ENCODE measurements around the gene MAPKAPK3.

DNA sequence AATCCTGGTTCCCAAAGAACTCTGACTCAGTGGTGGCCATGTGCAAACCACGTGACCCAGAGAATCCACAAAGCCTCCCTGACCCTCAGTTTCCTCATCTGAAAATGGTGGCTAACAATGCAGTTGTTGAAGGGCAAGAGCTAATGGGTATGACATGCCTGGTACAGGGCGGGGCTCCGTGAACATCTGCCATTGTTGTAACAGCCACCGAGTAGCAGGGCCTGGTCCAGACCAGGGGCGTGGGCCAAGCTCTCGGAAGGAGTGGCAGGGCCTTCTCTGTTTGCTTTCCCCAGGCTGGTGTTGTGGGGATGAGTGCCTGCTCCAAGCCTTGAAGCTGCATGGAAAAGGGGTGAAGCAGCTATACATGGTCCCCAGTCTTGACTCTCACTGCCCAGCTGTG, 13.4 kb downstream of the MAPKAPK3 start:
- TF ChIP-seq POLR2A (IDR thresholded peaks at IDR 0.05) = no peak
- TF ChIP-seq, protein P1, sequence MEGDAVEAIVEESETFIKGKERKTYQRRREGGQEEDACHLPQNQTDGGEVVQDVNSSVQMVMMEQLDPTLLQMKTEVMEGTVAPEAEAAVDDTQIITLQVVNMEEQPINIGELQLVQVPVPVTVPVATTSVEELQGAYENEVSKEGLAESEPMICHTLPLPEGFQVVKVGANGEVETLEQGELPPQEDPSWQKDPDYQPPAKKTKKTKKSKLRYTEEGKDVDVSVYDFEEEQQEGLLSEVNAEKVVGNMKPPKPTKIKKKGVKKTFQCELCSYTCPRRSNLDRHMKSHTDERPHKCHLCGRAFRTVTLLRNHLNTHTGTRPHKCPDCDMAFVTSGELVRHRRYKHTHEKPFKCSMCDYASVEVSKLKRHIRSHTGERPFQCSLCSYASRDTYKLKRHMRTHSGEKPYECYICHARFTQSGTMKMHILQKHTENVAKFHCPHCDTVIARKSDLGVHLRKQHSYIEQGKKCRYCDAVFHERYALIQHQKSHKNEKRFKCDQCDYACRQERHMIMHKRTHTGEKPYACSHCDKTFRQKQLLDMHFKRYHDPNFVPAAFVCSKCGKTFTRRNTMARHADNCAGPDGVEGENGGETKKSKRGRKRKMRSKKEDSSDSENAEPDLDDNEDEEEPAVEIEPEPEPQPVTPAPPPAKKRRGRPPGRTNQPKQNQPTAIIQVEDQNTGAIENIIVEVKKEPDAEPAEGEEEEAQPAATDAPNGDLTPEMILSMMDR (IDR thresholded peaks at IDR 0.05 in 4 of 5, conservative IDR thresholded peaks at IDR 0.05 in 1 of 5) = no peak
